ENCODE data around the gene MTOR.

GRCh38 chr1:11143907-11144306, 118.4 kb downstream of the MTOR start:
- TF ChIP-seq, protein P1, sequence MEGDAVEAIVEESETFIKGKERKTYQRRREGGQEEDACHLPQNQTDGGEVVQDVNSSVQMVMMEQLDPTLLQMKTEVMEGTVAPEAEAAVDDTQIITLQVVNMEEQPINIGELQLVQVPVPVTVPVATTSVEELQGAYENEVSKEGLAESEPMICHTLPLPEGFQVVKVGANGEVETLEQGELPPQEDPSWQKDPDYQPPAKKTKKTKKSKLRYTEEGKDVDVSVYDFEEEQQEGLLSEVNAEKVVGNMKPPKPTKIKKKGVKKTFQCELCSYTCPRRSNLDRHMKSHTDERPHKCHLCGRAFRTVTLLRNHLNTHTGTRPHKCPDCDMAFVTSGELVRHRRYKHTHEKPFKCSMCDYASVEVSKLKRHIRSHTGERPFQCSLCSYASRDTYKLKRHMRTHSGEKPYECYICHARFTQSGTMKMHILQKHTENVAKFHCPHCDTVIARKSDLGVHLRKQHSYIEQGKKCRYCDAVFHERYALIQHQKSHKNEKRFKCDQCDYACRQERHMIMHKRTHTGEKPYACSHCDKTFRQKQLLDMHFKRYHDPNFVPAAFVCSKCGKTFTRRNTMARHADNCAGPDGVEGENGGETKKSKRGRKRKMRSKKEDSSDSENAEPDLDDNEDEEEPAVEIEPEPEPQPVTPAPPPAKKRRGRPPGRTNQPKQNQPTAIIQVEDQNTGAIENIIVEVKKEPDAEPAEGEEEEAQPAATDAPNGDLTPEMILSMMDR (IDR thresholded peaks at IDR 0.05; ENCODE audit: poor library complexity), result no peak
- no peak for TF ChIP-seq EZH2 (IDR thresholded peaks at IDR 0.05; ENCODE audit: borderline replicate concordance)
